Gastroesophageal sphincter (tissue), 3 donors: ENCODE measurements around the gene MPP2.

Experiments used
- EP300 ChIP-seq: sonication (generic); formaldehyde crosslinking; IDR thresholded peaks from one replicate; pipeline ENCODE4 v1.6.1; 2017; ENCODE audit warnings: antibody characterized with exemption, mild to moderate bottlenecking
- POLR2A ChIP-seq, 2 donors: fragments of 450-650 bp; IDR thresholded peaks; one replicate each; pipeline ENCODE4 v1.6.1; 2017; ENCODE audit warnings: antibody characterized with exemption in 2 of 2, mild to moderate bottlenecking in 2 of 2, moderate library complexity in 1 of 2
- TF ChIP-seq, protein P1 (sequence below), 4 experiments: fragments of 200-600 bp in 2 of 4; fragments of 450-650 bp in 2 of 4; sonication (generic) in 1 of 4; IDR thresholded peaks; one replicate each; pipeline ENCODE4 v1.5.1; 2017 to 2019; ENCODE audit warnings: antibody characterized with exemption in 4 of 4, mild to moderate bottlenecking in 2 of 4, moderate library complexity in 2 of 4

DNA sequence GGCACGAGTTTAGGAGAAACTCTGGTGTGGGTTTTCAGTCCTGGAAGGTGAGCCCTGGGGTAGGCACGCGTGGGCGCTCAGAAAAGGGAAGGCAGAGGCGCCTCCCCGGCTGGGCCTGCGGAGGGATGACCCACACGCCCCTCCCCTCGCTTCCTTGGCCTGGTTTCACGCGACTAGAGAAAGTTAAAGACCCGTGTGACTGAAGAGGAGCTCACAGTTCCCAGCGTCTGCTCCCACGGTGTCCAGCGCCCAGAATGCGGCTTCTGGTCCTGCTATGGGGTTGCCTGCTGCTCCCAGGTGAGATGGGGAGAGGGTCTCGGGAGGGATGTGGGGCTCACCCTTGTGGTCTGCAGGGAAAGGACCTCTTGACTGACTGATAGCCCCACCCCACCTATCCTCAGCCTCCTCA lies 60.4 kb downstream of the MPP2 start, which contains the start of gene CD300LG:
- TF ChIP-seq, protein P1, sequence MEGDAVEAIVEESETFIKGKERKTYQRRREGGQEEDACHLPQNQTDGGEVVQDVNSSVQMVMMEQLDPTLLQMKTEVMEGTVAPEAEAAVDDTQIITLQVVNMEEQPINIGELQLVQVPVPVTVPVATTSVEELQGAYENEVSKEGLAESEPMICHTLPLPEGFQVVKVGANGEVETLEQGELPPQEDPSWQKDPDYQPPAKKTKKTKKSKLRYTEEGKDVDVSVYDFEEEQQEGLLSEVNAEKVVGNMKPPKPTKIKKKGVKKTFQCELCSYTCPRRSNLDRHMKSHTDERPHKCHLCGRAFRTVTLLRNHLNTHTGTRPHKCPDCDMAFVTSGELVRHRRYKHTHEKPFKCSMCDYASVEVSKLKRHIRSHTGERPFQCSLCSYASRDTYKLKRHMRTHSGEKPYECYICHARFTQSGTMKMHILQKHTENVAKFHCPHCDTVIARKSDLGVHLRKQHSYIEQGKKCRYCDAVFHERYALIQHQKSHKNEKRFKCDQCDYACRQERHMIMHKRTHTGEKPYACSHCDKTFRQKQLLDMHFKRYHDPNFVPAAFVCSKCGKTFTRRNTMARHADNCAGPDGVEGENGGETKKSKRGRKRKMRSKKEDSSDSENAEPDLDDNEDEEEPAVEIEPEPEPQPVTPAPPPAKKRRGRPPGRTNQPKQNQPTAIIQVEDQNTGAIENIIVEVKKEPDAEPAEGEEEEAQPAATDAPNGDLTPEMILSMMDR (IDR thresholded peaks at IDR 0.05), result no peak
- TF ChIP-seq EP300 (no peak), POLR2A (IDR thresholded peaks at IDR 0.05) (no peak)
